ENCODE results near the gene PHB1.

Gene PHB1

DNA sequence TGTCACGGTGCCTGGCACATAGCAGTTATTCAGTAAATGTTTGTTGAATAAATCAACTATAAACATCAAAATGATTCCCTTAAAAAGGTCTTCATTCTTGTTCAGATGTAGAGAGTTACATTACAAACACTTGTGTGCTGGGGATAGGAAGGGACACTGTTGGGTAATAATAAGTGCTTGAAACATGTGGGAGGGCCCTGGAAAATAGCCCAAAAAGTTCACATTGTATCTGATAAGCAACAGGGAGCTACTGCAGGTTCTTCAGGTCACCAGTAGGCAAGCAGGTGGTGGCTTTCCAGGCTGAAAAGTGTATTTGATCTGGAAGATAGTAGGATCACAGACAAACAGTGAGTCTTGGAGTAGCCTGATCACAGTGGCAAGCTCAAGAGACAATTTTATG is 33.6 kb downstream of the PHB1 start:
- DNase-seq: no peak

GRCh38 chr17:49379926-49380325 is 34.8 kb downstream of the PHB1 start:
- no peak for DNase-seq

GRCh38 chr17:49378311-49378710 is 36.4 kb downstream of the PHB1 start:
- DNase-seq: no peak

GRCh38 chr17:49375544-49375943 is 39.1 kb downstream of the PHB1 start:
- DNase-seq: no peak

GRCh38 chr17:49373115-49373514 is 41.6 kb downstream of the PHB1 start:
- no peak for DNase-seq

DNA sequence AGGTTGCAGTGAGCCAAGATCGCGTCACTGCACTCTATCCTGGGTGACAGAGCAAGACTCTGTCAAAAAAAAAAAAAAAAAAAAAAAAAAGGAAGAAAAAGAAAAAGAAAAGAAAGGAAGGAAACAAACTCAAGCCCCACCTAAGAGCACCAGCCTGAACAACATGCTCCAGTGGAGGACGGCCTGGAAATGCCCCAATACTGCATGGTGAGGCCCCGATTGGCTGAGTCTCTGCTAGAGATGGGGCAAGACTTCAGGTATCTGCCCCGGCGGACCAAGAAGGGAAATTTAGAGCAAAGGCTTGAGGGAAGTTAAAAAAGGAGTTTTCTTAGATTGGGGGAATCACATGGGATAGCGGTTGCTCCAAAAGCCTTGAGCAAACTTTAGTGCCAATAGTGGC is 42.3 kb downstream of the PHB1 start:
- DNase-seq: no peak

GRCh38 chr17:49370971-49371834 is 43.5 kb downstream of the PHB1 start:
- no peak for DNase-seq

- DNase-seq: no peak
Measured at GRCh38 chr17:49369760-49370159, 44.9 kb downstream of the PHB1 start.

DNA sequence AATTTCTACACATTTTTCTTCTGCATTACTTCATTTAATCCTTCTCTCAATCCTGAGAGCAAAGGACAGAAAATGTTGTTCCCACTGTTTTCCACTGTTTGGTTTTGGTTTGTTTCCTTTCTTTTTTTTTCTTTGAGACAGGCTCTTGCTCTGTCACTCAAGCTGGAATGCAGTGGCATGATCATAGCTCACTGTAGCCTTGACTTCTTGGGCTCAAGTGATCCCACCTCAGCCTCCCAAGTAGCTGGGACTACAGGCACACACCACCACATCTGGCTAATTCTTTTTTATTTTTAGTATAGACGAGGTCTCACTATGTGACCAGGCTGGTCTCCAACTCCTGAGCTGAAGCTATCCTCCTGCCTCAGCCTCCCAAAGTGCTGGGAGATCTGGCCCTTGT is 45.6 kb downstream of the PHB1 start:
- DNase-seq: no peak

DNA sequence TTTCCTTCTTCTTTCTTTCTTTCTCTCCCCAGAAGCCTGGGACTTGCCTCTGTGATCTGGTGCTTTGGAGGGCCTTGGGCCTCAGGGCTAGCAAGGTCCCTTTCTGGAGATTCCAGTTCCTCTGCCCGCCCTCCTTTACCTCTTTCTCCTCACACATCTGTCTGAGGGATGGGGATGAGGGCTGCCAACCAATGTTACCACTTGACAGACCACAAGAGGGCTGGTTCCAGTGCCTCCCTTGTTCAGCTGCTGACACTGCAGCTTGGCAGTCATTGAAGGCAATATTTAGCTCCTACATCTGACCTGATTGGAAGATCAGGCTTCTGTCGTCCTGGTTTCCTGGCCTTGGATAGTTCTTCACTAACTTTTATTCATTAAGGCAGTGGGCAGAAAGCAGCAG is 49.0 kb downstream of the PHB1 start:
- peak in 21 of 51 donors; percentile 9 to 61 (median 41) for DNase-seq

- DNase-seq: peak in 1 of 51 donors; percentile 12
Measured at GRCh38 chr17:49365126-49365525, 49.6 kb downstream of the PHB1 start.

DNA sequence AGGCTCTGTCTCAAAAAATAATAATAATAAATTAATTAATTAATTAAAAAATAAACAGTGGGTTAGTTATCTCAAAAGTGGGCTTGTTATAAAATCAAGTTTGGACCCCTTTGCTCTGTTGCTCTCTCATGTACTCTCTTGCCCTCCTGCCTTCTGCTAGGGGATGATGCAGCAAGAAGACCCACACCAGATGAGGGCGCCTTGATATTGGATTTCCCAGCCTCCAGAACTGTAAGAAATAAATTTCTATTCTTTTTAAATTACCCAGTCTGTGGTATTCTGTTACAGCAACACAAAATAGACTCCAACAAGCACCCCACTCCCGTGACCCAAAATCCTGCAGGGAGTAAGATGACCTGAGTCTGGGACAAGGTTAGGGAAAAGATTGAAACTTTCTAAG is 50.6 kb downstream of the PHB1 start:
- DNase-seq: no peak

- DNase-seq: no peak
Measured at GRCh38 chr17:49363251-49363650, 51.4 kb downstream of the PHB1 start.

DNA sequence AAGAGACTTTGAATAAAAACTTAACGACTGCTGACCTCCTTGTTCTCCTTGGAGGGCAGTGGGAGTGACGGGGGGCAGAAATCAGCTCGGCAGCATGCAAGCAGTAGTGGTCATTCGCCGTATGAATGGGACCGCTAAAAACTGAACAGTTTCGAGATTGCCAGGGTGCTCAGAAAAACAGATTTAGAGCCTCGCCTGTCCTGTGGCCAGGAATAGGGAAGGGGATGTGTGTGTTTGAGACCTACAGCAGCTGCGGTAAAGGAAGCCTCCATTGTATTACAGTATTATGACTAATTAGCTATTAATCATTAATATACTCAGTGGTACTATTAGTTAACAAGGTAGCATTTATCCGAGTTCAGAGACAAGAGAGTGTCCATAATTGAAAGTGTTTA is 52.0 kb downstream of the PHB1 start:
- peak in 1 of 51 donors; percentile 61 for DNase-seq

DNA sequence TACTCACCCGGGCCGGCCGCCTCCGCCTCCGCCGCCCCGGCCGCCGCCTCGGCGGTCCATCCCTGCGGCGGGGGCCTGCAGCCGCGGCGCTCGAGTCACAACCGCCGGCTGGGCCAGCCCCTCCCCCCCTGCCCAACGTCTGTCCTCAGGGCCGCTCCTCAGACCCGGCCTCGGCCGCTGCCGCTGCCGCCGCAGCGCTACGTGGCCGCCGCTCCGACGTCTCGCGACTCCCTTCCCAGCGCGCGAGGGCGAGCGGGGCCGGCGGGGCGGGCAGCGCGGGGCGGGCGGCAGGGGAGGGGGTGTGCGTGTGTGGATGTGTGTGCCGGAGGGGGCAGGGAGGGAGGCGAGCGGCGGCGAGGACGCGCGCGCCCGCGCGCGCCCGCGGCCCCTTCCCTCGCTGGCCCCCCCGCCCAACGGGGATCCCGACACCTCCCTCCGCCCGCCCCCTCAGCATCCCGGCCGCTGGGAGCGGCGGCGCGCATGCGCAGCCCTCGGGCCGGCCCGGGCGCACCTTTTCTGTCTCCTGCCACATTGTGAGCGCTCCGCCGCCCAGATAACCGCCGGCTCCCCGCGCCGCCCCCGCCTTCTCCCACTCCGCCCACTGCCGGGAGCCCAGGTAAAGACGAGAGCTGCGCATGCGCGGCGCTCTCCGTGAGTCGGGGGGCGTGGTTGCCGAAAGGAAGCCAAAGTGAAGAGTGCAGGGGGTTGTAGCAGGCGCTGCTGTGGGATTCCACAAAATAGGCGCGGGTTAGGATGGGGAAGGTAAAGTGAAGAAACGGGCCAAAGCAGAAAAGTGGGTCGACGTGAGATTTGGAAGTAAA is 52.6 kb downstream of the PHB1 start, which contains the start of gene ZNF652:
Gene ZNF652 (minus strand): TSS at position 349 of the 821 bp plus-strand sequence. CDS start 44,525 bp downstream, outside the sequence.
- DNase-seq: peak; percentile 58 to 94 (median 84)

DNA sequence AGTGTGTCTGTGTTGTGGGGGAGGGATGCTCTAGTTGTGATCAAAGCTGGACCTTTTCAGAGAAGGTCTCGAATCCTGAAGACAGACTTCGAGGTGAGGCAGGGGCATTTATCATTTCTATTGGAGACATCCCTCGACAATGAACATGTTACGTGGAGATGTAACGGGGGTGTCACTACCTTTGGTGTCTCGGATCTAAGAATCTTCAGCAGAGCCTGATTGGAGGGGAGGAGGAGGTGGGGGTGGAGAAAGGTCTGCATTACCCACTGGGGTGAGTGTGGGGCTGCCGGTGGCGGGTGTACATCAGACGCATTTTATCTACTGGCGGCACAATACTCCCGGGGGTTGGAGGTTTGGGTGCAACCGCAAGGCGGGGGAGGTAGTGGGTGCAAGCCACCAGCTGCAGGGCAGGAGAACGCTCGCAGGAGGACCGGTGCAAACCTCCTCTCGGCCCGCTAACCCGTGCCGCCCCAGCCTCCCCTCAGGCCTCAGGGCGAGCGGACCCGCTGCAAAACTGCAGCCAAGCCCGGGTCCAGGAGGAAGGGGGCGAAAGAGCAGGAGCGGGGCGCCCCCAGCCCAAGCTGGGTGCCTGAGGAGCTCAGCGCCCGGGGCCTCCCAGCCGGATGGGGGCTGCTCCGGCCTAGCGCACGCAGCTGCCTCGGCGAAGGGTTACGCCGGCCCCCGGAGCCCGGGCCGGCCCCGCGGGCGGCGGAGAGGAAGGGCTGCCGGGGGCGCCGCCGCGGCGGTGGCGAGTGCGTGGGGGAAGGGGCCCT is 53.4 kb downstream of the PHB1 start:
- DNase-seq: peak in 37 of 51 donors; percentile 10 to 83 (median 40)

DNA sequence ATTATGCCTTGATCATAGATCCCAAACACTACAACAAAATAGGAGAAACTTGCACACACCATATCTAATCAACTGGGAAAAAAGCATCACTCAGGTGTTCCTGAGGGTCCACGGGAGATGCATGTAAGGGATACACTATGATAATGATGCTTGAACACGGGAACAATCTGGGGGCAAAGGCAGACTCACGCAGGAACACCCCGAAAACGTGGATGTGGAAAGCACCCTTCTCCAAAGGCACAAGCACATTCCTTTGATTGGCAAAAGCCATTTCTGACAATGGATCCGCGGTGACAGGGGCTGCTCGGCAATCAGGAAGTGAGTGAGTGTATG is 53.9 kb downstream of the PHB1 start:
- DNase-seq: peak in 14 of 51 donors; percentile 7 to 83 (median 30)

DNA sequence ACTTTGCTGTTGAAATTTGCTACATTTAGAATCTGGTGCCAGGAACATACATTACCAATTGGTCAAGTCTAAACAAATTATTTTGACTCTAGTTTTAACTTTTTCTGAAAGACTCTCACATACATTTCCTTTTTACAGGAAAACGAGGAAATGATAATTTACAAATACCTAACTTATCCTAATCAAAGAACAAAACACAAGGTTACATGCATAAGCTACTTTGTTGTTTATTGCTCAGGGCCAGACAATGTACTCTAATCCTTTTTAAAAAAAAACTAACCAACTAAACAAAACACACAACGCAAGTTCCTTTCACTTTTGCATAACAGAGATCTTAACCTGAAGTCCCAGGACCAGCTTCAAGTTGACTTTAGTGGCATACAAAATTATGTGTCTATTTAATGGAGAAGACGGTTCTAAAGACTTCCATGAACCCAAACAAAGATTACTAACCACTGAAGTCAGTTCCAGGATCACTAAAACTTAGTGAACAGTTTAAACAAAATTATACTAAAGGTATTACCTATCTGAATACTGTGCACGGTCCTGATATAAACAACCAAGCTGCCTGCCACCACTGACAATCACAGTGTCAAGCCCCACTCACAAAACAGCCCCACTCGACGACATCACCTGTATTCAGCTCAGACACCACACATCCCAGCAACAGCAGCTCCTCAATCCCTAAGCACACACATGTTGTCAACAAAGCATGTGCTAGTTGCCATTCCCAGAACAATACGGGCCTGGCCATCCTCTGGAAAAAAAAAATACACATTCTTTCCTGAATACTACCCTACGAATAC is 54.5 kb downstream of the PHB1 start:
- peak in 1 of 51 donors; percentile 4 for DNase-seq

- peak in 2 of 51 donors; percentile 11 to 16 for DNase-seq
Measured at GRCh38 chr17:49358641-49359247, 55.9 kb downstream of the PHB1 start.

- DNase-seq: no peak
Measured at GRCh38 chr17:49357516-49357915, 57.2 kb downstream of the PHB1 start.

Data from hypothalamus (tissue), 51 donors.